Measurements from ENCODE around the gene SLC66A2. TPM values are rescaled to one million over a fixed set of nuclear protein-coding genes. Genes with fewer than 3 reads are reported as not detected.

Gene SLC66A2
- total and polyA plus RNA-seq, 2 of the 13 experiments (the other 11 are each of a cell fraction or from before 2014, with no cell fraction given): 33.5 to 41.9 TPM

GRCh38 chr18:79988451-79989194, 37.2 kb upstream of the SLC66A2 start, which contains the start of gene TXNL4A (continued):
- TF ChIP-seq, protein P1, sequence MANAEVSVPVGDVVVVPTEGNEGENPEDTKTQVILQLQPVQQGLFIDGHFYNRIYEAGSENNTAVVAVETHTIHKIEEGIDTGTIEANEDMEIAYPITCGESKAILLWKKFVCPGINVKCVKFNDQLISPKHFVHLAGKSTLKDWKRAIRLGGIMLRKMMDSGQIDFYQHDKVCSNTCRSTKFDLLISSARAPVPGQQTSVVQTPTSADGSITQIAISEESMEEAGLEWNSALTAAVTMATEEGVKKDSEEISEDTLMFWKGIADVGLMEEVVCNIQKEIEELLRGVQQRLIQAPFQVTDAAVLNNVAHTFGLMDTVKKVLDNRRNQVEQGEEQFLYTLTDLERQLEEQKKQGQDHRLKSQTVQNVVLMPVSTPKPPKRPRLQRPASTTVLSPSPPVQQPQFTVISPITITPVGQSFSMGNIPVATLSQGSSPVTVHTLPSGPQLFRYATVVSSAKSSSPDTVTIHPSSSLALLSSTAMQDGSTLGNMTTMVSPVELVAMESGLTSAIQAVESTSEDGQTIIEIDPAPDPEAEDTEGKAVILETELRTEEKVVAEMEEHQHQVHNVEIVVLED (CRISPR knock-in tag; IDR thresholded peaks at IDR 0.05; ENCODE audit: borderline replicate concordance): peak; percentile 99
- no peak; the same call in 1 of the 2 replicates for TF ChIP-seq THAP7 (CRISPR knock-in tag; IDR thresholded peaks at IDR 0.05)
- TF ChIP-seq ZNF768 (CRISPR knock-in tag; IDR thresholded peaks at IDR 0.05): peak; percentile 26; the same call in 1 of the 2 replicates
- peak; percentile 69 for TF ChIP-seq MED1 (CRISPR knock-in tag; IDR thresholded peaks at IDR 0.05)
- no peak for TF ChIP-seq ZNF850 (CRISPR knock-in tag; conservative IDR thresholded peaks at IDR 0.05)
- TF ChIP-seq ZSCAN22 (CRISPR knock-in tag; IDR thresholded peaks at IDR 0.05): no peak
- TF ChIP-seq, protein P2, sequence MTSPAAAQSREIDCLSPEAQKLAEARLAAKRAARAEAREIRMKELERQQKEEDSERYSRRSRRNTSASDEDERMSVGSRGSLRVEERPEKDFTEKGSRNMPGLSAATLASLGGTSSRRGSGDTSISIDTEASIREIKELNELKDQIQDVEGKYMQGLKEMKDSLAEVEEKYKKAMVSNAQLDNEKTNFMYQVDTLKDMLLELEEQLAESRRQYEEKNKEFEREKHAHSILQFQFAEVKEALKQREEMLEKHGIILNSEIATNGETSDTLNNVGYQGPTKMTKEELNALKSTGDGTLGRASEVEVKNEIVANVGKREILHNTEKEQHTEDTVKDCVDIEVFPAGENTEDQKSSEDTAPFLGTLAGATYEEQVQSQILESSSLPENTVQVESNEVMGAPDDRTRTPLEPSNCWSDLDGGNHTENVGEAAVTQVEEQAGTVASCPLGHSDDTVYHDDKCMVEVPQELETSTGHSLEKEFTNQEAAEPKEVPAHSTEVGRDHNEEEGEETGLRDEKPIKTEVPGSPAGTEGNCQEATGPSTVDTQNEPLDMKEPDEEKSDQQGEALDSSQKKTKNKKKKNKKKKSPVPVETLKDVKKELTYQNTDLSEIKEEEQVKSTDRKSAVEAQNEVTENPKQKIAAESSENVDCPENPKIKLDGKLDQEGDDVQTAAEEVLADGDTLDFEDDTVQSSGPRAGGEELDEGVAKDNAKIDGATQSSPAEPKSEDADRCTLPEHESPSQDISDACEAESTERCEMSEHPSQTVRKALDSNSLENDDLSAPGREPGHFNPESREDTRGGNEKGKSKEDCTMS (CRISPR knock-in tag; conservative IDR thresholded peaks at IDR 0.05): no peak
- TF ChIP-seq PHB2 (IDR thresholded peaks at IDR 0.05; ENCODE audit: partially characterized antibody): no peak
- 0 out of 2 replicates have a peak, but pooled peaks have one; percentile 72 for TF ChIP-seq ZNF235 (CRISPR knock-in tag; IDR thresholded peaks at IDR 0.05; ENCODE audit: borderline replicate concordance)
- 0 out of 2 replicates have a peak, but pooled peaks have one; percentile 74 for TF ChIP-seq ZNF773 (CRISPR knock-in tag; IDR thresholded peaks at IDR 0.05; ENCODE audit: borderline replicate concordance)
- TF ChIP-seq JUND (CRISPR knock-in tag; IDR thresholded peaks at IDR 0.05): 0 out of 2 replicates have a peak, but pooled peaks have one; percentile 22
- TF ChIP-seq RFX1 (IDR thresholded peaks at IDR 0.05): no peak
- no peak for TF ChIP-seq ZNF605 (CRISPR knock-in tag; IDR thresholded peaks at IDR 0.05)
- no peak for TF ChIP-seq SP1 (IDR thresholded peaks at IDR 0.05)
- peak; percentile 54 for TF ChIP-seq SP1 (CRISPR knock-in tag; IDR thresholded peaks at IDR 0.05)
- TF ChIP-seq ZNF772 (CRISPR knock-in tag; IDR thresholded peaks at IDR 0.05): peak; percentile 93; the same call in 1 of the 2 replicates
- no peak for TF ChIP-seq ZNF570 (CRISPR knock-in tag; IDR thresholded peaks at IDR 0.05; ENCODE audit: borderline replicate concordance)
- TF ChIP-seq NR2F6 (IDR thresholded peaks at IDR 0.05): no peak
- TF ChIP-seq NR2F6 (CRISPR knock-in tag; IDR thresholded peaks at IDR 0.05): no peak
- TF ChIP-seq ZBTB37 (CRISPR knock-in tag; IDR thresholded peaks at IDR 0.05): no peak
